Ishikawa (cell line): ENCODE data around the gene AQP11.

Experiments
- CEBPB ChIP-seq: IDR thresholded peaks from 2 replicates; pipeline ENCODE4 v1.6.1; 2012
- CREB1 ChIP-seq: IDR thresholded peaks from 2 replicates; pipeline ENCODE4 v1.6.1; 2012; ENCODE audit warnings: low read depth
- EGR1 ChIP-seq: IDR thresholded peaks from 2 replicates; pipeline ENCODE4 v1.6.1; 2012
- EP300 ChIP-seq: IDR thresholded peaks from 2 replicates; pipeline ENCODE4 v1.6.1; 2012; ENCODE audit warnings: borderline replicate concordance
- FOXM1 ChIP-seq: IDR thresholded peaks from 2 replicates; pipeline ENCODE4 v1.6.1; 2012; ENCODE audit warnings: low read depth, borderline replicate concordance
- MAX ChIP-seq: IDR thresholded peaks from 2 replicates; pipeline ENCODE4 v1.6.1; 2012
- NFIC ChIP-seq: IDR thresholded peaks from 2 replicates; pipeline ENCODE4 v1.6.1; 2012
- RAD21 ChIP-seq: IDR thresholded peaks from 2 replicates; pipeline ENCODE4 v1.6.1; 2012; ENCODE audit warnings: low read depth
- TAF1 ChIP-seq: IDR thresholded peaks from 2 replicates; pipeline ENCODE4 v1.6.1; 2012; ENCODE audit warnings: low read depth, mild to moderate bottlenecking
- TCF12 ChIP-seq: IDR thresholded peaks from 2 replicates; pipeline ENCODE4 v1.6.1; 2012; ENCODE audit warnings: low read depth
- TEAD4 ChIP-seq: IDR thresholded peaks from 2 replicates; pipeline ENCODE4 v1.6.1; 2012
- USF1 ChIP-seq: IDR thresholded peaks from 2 replicates; pipeline ENCODE4 v1.6.1; 2012
- YY1 ChIP-seq: IDR thresholded peaks from 2 replicates; pipeline ENCODE4 v1.6.1; 2012; ENCODE audit warnings: low read depth
- ZBTB7A ChIP-seq: IDR thresholded peaks from 2 replicates; pipeline ENCODE4 v1.6.1; 2012; ENCODE audit warnings: low read depth
- TF ChIP-seq, protein P1 (sequence below): IDR thresholded peaks from 2 replicates; pipeline ENCODE4 v1.6.1; 2012; ENCODE audit warnings: low read depth, mild to moderate bottlenecking

AQP11 gene

GRCh38 chr11:77604281-77604680 is 14.5 kb downstream of the AQP11 start:
- no peak for TF ChIP-seq YY1
- no peak for TF ChIP-seq EP300
- TF ChIP-seq RAD21 = no peak
- TF ChIP-seq FOXM1 = no peak
- no peak for TF ChIP-seq MAX
- no peak for TF ChIP-seq CREB1

DNA sequence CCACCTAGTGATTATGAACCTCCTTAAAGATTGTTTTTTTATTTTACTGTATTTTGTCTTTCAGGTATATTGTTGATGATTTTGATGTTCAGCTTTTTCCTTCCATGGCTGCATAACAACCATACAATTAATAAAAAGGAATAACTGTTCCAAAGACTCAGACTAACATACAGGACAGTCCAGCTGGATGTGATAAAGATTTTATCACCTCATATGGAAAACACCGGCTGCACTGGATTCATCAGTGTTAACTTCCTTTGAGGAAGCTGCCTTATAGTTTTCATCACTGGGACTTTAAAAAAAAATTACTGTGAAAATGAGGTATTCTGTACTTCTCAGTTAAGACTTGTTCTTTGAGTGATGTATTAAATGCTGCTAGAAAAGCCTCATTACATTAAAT is 19.5 kb downstream of the AQP11 start:
- TF ChIP-seq TCF12 = no peak
- no peak for TF ChIP-seq TEAD4
- TF ChIP-seq EGR1 = no peak
- TF ChIP-seq RAD21 = no peak
- TF ChIP-seq NFIC = no peak
- no peak for TF ChIP-seq CREB1
- TF ChIP-seq MAX = no peak
- TF ChIP-seq TAF1 = no peak

GRCh38 chr11:77611921-77612320 is 22.2 kb downstream of the AQP11 start:
- TF ChIP-seq TCF12 (no peak), EGR1 (no peak), CEBPB (no peak), ZBTB7A (no peak), FOXM1 (no peak), USF1 (no peak), TAF1 (no peak), TEAD4 (no peak), CREB1 (no peak), YY1 (no peak), EP300 (no peak), RAD21 (no peak), MAX (no peak), NFIC (no peak)
- TF ChIP-seq, protein P1, sequence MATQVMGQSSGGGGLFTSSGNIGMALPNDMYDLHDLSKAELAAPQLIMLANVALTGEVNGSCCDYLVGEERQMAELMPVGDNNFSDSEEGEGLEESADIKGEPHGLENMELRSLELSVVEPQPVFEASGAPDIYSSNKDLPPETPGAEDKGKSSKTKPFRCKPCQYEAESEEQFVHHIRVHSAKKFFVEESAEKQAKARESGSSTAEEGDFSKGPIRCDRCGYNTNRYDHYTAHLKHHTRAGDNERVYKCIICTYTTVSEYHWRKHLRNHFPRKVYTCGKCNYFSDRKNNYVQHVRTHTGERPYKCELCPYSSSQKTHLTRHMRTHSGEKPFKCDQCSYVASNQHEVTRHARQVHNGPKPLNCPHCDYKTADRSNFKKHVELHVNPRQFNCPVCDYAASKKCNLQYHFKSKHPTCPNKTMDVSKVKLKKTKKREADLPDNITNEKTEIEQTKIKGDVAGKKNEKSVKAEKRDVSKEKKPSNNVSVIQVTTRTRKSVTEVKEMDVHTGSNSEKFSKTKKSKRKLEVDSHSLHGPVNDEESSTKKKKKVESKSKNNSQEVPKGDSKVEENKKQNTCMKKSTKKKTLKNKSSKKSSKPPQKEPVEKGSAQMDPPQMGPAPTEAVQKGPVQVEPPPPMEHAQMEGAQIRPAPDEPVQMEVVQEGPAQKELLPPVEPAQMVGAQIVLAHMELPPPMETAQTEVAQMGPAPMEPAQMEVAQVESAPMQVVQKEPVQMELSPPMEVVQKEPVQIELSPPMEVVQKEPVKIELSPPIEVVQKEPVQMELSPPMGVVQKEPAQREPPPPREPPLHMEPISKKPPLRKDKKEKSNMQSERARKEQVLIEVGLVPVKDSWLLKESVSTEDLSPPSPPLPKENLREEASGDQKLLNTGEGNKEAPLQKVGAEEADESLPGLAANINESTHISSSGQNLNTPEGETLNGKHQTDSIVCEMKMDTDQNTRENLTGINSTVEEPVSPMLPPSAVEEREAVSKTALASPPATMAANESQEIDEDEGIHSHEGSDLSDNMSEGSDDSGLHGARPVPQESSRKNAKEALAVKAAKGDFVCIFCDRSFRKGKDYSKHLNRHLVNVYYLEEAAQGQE = no peak

GRCh38 chr11:77617892-77618291 is 28.1 kb downstream of the AQP11 start:
- no peak for TF ChIP-seq FOXM1
- TF ChIP-seq CEBPB = no peak
- no peak for TF ChIP-seq TCF12
- no peak for TF ChIP-seq TEAD4
- TF ChIP-seq TAF1 = no peak
- TF ChIP-seq EP300 = no peak
- TF ChIP-seq MAX = no peak
- TF ChIP-seq ZBTB7A = no peak
- TF ChIP-seq CREB1 = no peak
- TF ChIP-seq YY1 = no peak
- TF ChIP-seq EGR1 = no peak
- no peak for TF ChIP-seq RAD21
- no peak for TF ChIP-seq NFIC

DNA sequence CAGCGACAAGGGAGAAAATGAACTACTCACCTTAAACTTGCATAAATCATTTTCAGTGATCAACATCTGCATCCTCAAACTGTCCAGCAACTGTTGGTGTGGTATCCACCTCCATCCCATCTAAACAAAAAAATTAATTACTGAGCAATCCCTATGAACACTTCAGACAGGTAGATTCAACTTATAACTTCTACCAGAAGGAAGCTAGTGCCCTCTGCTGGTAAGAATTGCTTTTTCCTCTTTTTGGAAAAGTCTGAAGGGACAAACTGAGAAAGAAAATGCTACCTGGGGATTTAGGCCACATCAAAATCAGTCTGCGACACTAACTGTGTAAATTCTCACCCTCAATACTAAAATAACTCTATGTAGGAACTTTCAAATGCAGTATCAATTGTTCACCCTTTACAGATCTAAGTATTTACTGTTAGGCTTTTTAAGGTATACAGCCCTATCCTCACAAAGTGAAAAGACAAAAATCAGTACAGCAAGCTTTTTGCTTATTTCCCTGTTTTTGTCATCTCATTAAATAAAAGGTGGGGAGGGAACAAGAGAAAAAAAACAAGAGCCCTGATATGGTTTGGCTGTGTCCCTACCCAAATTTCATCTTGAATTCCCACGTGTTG is 29.9 kb downstream of the AQP11 start:
- TF ChIP-seq CEBPB = no peak
- peak; percentile 78 for TF ChIP-seq RAD21

GRCh38 chr11:77630157-77630710 is 40.5 kb downstream of the AQP11 start:
- TF ChIP-seq FOXM1 = no peak
- TF ChIP-seq, protein P1 = no peak
- no peak for TF ChIP-seq EGR1
- no peak for TF ChIP-seq NFIC
- TF ChIP-seq CREB1 = no peak
- TF ChIP-seq CEBPB = no peak
